ENCODE measurements around the gene LRIG1. TPM values are rescaled to one million over a fixed set of nuclear protein-coding genes. Genes with fewer than 3 reads are reported as not detected.

LRIG1 gene
- total RNA-seq, 1 donor: 14.1 TPM

GRCh38 chr3:66434726-66435125 is 66.1 kb downstream of the LRIG1 start:
- Histone ChIP-seq H3K27me3 (ENCODE audit: insufficient read depth, low read length) (no peaks in the 10 kb centered on the region), H4K20me1 (ENCODE audit: insufficient read depth, low read length) (no peaks in the 10 kb centered on the region), H3K4me3 (ENCODE audit: insufficient read depth, low read length) (no peak overlapping the region), H3K79me2 (ENCODE audit: insufficient read depth, low read length) (no peaks in the 10 kb centered on the region), H3K27ac (ENCODE audit: low read depth, low read length) (no peak overlapping the region), H3K4me2 (ENCODE audit: insufficient read depth, low read length) (no peak overlapping the region), H3K9me3 (ENCODE audit: low read depth, low read length) (no peaks in the 10 kb centered on the region), H3K4me1 (ENCODE audit: insufficient read depth, low read length) (peaks cover 17% of the 10 kb centered on the region), H2AFZ (ENCODE audit: low read length) (no peak overlapping the region), H3K36me3 (ENCODE audit: insufficient read depth, low read length) (no peaks in the 10 kb centered on the region)
- DNase-seq (ENCODE audit: insufficient read length, low spot score, missing footprints): no peak
- TF ChIP-seq CTCF (IDR thresholded peaks at IDR 0.05; ENCODE audit: extremely low read depth, low read depth, low read length): no peak

GRCh38 chr3:66433522-66433782 is 67.4 kb downstream of the LRIG1 start:
- Histone ChIP-seq H3K4me1 (ENCODE audit: insufficient read depth, low read length) (peaks cover 27% of the 10 kb centered on the region), H2AFZ (ENCODE audit: low read length) (no peak overlapping the region), H3K27me3 (ENCODE audit: insufficient read depth, low read length) (no peaks in the 10 kb centered on the region), H3K36me3 (ENCODE audit: insufficient read depth, low read length) (no peaks in the 10 kb centered on the region), H3K9me3 (ENCODE audit: low read depth, low read length) (no peaks in the 10 kb centered on the region), H4K20me1 (ENCODE audit: insufficient read depth, low read length) (no peaks in the 10 kb centered on the region), H3K4me3 (ENCODE audit: insufficient read depth, low read length) (no peak overlapping the region), H3K27ac (ENCODE audit: low read depth, low read length) (no peak overlapping the region), H3K79me2 (ENCODE audit: insufficient read depth, low read length) (no peaks in the 10 kb centered on the region), H3K4me2 (ENCODE audit: insufficient read depth, low read length) (no peak overlapping the region)
- no peak for TF ChIP-seq CTCF (IDR thresholded peaks at IDR 0.05; ENCODE audit: extremely low read depth, low read depth, low read length)
- DNase-seq (ENCODE audit: insufficient read length, low spot score, missing footprints): no peak

GRCh38 chr3:66432767-66433521 is 67.9 kb downstream of the LRIG1 start:
- H4K20me1 ChIP-seq (ENCODE audit: insufficient read depth, low read length): no peaks in the 10 kb centered on the region
- no peaks in the 10 kb centered on the region for H3K27me3 ChIP-seq (ENCODE audit: insufficient read depth, low read length)
- no peaks in the 10 kb centered on the region for H3K79me2 ChIP-seq (ENCODE audit: insufficient read depth, low read length)
- no peak overlapping the region for H3K4me3 ChIP-seq (ENCODE audit: insufficient read depth, low read length)
- peaks cover 32% of the 10 kb centered on the region for H3K4me1 ChIP-seq (ENCODE audit: insufficient read depth, low read length)
- H3K36me3 ChIP-seq (ENCODE audit: insufficient read depth, low read length): no peaks in the 10 kb centered on the region
- no peak for DNase-seq (ENCODE audit: insufficient read length, low spot score, missing footprints)
- no peak overlapping the region for H3K27ac ChIP-seq (ENCODE audit: low read depth, low read length)
- H3K9me3 ChIP-seq (ENCODE audit: low read depth, low read length): no peaks in the 10 kb centered on the region
- no peak for TF ChIP-seq CTCF (IDR thresholded peaks at IDR 0.05; ENCODE audit: extremely low read depth, low read depth, low read length)
- H2AFZ ChIP-seq (ENCODE audit: low read length): no peak overlapping the region
- H3K4me2 ChIP-seq (ENCODE audit: insufficient read depth, low read length): no peak overlapping the region

- Histone ChIP-seq H3K4me3 (ENCODE audit: insufficient read depth, low read length) (no peak overlapping the region), H3K79me2 (ENCODE audit: insufficient read depth, low read length) (no peaks in the 10 kb centered on the region), H4K20me1 (ENCODE audit: insufficient read depth, low read length) (no peaks in the 10 kb centered on the region), H3K9me3 (ENCODE audit: low read depth, low read length) (no peaks in the 10 kb centered on the region), H3K4me2 (ENCODE audit: insufficient read depth, low read length) (no peak overlapping the region), H3K36me3 (ENCODE audit: insufficient read depth, low read length) (no peaks in the 10 kb centered on the region), H2AFZ (ENCODE audit: low read length) (no peak overlapping the region), H3K27ac (ENCODE audit: low read depth, low read length) (peak overlapping the region; percentile 13), H3K27me3 (ENCODE audit: insufficient read depth, low read length) (no peaks in the 10 kb centered on the region), H3K4me1 (ENCODE audit: insufficient read depth, low read length) (peaks cover 33% of the 10 kb centered on the region)
- no peak for TF ChIP-seq CTCF (IDR thresholded peaks at IDR 0.05; ENCODE audit: extremely low read depth, low read depth, low read length)
- no peak for DNase-seq (ENCODE audit: insufficient read length, low spot score, missing footprints)
Observed at GRCh38 chr3:66432041-66432766, 68.6 kb downstream of the LRIG1 start.

All from osteoblast (primary cell).